ENCODE data around the gene LYL1.

Gene LYL1

GRCh38 chr19:13092606-13093235 lies 9.9 kb downstream of the LYL1 start:
- DNase-seq (ENCODE audit: low read depth), result no peak

GRCh38 chr19:13092158-13092543 lies 10.5 kb downstream of the LYL1 start:
- no peak for DNase-seq (ENCODE audit: low read depth)

- DNase-seq (ENCODE audit: low read depth), result peak; percentile 86
Observed at GRCh38 chr19:13091400-13092157, 11.1 kb downstream of the LYL1 start.

GRCh38 chr19:13090511-13091231 lies 12.0 kb downstream of the LYL1 start:
- no peak for DNase-seq (ENCODE audit: low read depth)

GRCh38 chr19:13089857-13090507 lies 12.7 kb downstream of the LYL1 start:
- DNase-seq (ENCODE audit: low read depth), result no peak

GRCh38 chr19:13089139-13089856 lies 13.4 kb downstream of the LYL1 start:
- no peak for DNase-seq (ENCODE audit: low read depth)

GRCh38 chr19:13087795-13088537 lies 14.7 kb downstream of the LYL1 start:
- DNase-seq (ENCODE audit: low read depth), result no peak

- no peak for DNase-seq (ENCODE audit: low read depth)
Observed at GRCh38 chr19:13087295-13087694, 15.4 kb downstream of the LYL1 start.

GRCh38 chr19:13086341-13086740 lies 16.3 kb downstream of the LYL1 start:
- DNase-seq (ENCODE audit: low read depth), result no peak

GRCh38 chr19:13085666-13086065 lies 17.0 kb downstream of the LYL1 start:
- no peak for DNase-seq (ENCODE audit: low read depth)

GRCh38 chr19:13083627-13084026 lies 19.0 kb downstream of the LYL1 start:
- no peak for DNase-seq (ENCODE audit: low read depth)

- DNase-seq (ENCODE audit: low read depth), result no peak
Observed at GRCh38 chr19:13083008-13083404, 19.7 kb downstream of the LYL1 start.

GRCh38 chr19:13082192-13083007 lies 20.3 kb downstream of the LYL1 start:
- DNase-seq (ENCODE audit: low read depth), result peak; percentile 28

- no peak for DNase-seq (ENCODE audit: low read depth)
Observed at GRCh38 chr19:13079542-13079986, 23.1 kb downstream of the LYL1 start.

GRCh38 chr19:13078897-13079541 lies 23.6 kb downstream of the LYL1 start:
- no peak for DNase-seq (ENCODE audit: low read depth)

- DNase-seq (ENCODE audit: low read depth), result no peak
Observed at GRCh38 chr19:13078381-13078780, 24.3 kb downstream of the LYL1 start.

- no peak for DNase-seq (ENCODE audit: low read depth)
Observed at GRCh38 chr19:13077240-13077639, 25.4 kb downstream of the LYL1 start.

GRCh38 chr19:13076787-13077186 lies 25.9 kb downstream of the LYL1 start:
- no peak for DNase-seq (ENCODE audit: low read depth)

GRCh38 chr19:13076320-13076719 lies 26.3 kb downstream of the LYL1 start:
- no peak for DNase-seq (ENCODE audit: low read depth)

GRCh38 chr19:13074378-13074777 lies 28.3 kb downstream of the LYL1 start:
- DNase-seq (ENCODE audit: low read depth), result no peak
